Ishikawa (cell line): Measurements from ENCODE around the gene BET1L.

Experiments used
- CEBPB ChIP-seq: IDR thresholded peaks from 2 replicates; pipeline ENCODE4 v1.6.1; 2012
- CREB1 ChIP-seq: IDR thresholded peaks from 2 replicates; pipeline ENCODE4 v1.6.1; 2012; ENCODE audit warnings: low read depth
- EGR1 ChIP-seq: IDR thresholded peaks from 2 replicates; pipeline ENCODE4 v1.6.1; 2012
- EP300 ChIP-seq: IDR thresholded peaks from 2 replicates; pipeline ENCODE4 v1.6.1; 2012; ENCODE audit warnings: borderline replicate concordance
- NFIC ChIP-seq: IDR thresholded peaks from 2 replicates; pipeline ENCODE4 v1.6.1; 2012
- RAD21 ChIP-seq: IDR thresholded peaks from 2 replicates; pipeline ENCODE4 v1.6.1; 2012; ENCODE audit warnings: low read depth
- TAF1 ChIP-seq: IDR thresholded peaks from 2 replicates; pipeline ENCODE4 v1.6.1; 2012; ENCODE audit warnings: low read depth, mild to moderate bottlenecking
- YY1 ChIP-seq: IDR thresholded peaks from 2 replicates; pipeline ENCODE4 v1.6.1; 2012; ENCODE audit warnings: low read depth
- TF ChIP-seq, protein P1 (sequence below): IDR thresholded peaks from 2 replicates; pipeline ENCODE4 v1.6.1; 2012; ENCODE audit warnings: low read depth, mild to moderate bottlenecking
- TF ChIP-seq, protein P2 (sequence below): IDR thresholded peaks from 2 replicates; pipeline ENCODE4 v1.6.1; 2012

DNA sequence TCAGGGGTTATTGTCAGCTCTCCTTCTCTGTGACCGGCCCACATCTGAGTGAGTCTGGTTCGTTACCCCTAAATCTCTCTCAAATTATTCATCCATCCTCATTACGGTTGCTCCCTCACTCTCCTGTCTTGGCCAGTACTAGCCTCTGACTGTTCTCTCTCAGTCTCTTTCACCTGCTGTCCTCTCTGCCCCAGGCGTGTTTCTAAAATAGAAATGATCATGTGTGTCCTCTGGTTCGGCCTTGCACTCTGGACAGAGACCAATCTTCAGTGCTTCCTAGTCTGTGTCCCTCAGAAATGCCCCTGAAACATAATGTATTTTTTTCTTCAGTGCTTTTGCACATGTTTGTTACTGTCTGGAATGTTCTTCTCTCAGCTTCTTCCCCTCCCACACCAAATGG, 34.4 kb upstream of the BET1L start:
- TF ChIP-seq EP300, result no peak
- no peak for TF ChIP-seq RAD21
- no peak for TF ChIP-seq CREB1
- TF ChIP-seq TAF1, result no peak
- TF ChIP-seq, protein P1, sequence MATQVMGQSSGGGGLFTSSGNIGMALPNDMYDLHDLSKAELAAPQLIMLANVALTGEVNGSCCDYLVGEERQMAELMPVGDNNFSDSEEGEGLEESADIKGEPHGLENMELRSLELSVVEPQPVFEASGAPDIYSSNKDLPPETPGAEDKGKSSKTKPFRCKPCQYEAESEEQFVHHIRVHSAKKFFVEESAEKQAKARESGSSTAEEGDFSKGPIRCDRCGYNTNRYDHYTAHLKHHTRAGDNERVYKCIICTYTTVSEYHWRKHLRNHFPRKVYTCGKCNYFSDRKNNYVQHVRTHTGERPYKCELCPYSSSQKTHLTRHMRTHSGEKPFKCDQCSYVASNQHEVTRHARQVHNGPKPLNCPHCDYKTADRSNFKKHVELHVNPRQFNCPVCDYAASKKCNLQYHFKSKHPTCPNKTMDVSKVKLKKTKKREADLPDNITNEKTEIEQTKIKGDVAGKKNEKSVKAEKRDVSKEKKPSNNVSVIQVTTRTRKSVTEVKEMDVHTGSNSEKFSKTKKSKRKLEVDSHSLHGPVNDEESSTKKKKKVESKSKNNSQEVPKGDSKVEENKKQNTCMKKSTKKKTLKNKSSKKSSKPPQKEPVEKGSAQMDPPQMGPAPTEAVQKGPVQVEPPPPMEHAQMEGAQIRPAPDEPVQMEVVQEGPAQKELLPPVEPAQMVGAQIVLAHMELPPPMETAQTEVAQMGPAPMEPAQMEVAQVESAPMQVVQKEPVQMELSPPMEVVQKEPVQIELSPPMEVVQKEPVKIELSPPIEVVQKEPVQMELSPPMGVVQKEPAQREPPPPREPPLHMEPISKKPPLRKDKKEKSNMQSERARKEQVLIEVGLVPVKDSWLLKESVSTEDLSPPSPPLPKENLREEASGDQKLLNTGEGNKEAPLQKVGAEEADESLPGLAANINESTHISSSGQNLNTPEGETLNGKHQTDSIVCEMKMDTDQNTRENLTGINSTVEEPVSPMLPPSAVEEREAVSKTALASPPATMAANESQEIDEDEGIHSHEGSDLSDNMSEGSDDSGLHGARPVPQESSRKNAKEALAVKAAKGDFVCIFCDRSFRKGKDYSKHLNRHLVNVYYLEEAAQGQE, result no peak
- no peak for TF ChIP-seq YY1
- TF ChIP-seq, protein P2, sequence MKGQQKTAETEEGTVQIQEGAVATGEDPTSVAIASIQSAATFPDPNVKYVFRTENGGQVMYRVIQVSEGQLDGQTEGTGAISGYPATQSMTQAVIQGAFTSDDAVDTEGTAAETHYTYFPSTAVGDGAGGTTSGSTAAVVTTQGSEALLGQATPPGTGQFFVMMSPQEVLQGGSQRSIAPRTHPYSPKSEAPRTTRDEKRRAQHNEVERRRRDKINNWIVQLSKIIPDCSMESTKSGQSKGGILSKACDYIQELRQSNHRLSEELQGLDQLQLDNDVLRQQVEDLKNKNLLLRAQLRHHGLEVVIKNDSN, result no peak
- no peak for TF ChIP-seq NFIC
- no peak for TF ChIP-seq CEBPB
- TF ChIP-seq EGR1, result no peak
